Measurements from ENCODE around the gene RASL12.
"Not testable (repeated sequence)": the region's sequence is repeated elsewhere in the genome, so short reads cannot be mapped to it uniquely, and the experiment has no call there.

Gene RASL12

DNA sequence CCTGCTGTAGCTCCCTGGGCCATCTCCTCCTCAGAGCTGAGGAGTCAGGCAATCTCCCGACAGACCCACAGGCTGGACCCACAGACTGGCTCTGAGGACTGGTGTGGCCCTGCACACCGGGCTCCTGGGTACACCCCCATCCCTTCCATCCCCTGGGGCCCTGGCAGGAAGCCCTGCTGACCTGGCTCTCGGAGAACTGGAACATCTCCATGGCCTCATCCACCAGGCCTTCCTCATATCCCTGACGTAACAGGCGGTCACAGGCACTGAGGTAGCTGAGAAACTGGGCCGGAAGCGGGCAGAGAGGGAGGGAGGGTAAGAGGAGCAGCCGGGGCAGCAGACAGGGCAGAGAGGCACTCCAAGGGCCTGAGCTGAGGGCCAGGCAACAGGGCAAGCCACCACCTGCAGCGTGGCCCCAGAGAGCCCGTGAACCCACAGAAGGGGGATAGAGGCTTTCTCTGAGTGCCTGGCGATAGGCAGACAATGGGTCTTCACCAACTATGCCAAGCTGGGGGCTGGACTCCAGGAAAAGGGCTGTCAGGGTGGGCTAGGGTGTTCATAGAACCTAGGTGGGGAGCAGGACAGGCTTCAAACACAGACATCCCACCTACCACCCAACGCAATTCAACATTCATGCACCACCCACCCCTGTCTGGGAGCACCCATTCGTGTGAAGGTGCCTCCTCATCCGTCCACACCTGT lies 26.7 kb upstream of the RASL12 start:
- in situ Hi-C loops (cut with HindIII; ENCODE audit: low pct_ligation_motif_present, low pct_unique_long_range_greater_than_20kb, low sequenced_read_pairs): no loop called here
- DNase-seq: no peak

DNA sequence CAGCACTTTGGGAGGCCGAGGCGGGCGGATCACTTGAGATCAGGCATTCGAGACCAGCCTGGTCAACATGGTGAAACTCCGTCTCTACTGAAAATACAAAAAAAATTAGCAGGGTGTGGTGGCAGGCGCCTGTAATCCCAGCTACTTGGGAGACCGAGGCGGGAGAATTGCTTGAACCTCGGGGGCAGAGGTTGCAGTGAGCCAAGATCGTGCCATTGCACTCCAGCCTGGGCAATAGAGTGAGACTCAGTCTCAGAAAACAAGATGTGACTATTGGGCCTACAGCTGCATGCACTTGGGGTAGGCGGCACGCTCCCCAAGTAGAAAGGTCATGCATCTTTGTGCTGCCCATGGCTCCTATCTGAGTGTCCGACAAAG lies 26.0 kb upstream of the RASL12 start:
- in situ Hi-C loops (cut with HindIII; ENCODE audit: low pct_ligation_motif_present, low pct_unique_long_range_greater_than_20kb, low sequenced_read_pairs); DNase-seq: not testable (repeated sequence)

DNA sequence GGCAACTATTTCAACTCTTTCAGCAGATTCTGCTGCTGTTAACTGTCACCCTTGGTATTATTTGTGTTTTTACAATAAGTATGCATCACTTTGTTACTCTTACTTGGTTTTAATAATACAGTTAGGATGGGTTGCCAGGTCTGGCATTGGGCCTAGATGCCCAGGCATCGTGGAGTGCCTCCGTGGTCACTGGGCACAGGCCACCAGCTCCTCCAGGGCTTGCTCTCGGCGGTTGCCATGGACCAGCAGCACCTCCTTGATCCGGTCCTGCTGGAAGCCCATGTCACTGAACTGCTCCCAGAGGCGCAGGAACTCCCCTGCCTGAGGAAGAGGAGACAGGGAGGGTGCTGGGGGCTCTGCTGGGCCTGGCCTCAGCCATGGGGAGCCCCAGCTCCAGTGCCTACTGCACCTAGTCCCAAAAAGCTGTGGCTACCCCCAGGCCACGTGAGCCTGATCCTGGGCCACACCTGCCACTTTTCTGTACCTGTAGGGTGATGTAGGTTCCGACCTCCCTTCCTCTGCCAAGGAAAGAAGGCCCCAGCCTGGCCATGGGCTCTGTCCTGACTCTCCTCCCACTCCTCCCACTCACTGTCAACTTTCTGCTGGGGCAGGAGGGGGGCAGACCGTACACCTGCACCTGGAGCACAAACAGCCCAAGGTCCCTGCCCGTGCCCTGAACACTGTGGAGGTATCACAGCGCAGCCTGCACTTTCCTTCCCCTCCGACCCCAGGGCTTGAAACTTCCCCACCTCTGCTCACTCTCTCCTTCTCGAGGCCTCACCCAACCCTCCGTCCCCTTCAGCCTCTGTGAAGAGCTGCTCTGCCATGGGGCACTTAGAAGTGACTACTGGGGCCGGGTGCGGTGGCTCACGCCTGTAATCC lies 25.4 kb upstream of the RASL12 start:
- no peak for DNase-seq
- in situ Hi-C loops (cut with HindIII; ENCODE audit: low pct_ligation_motif_present, low pct_unique_long_range_greater_than_20kb, low sequenced_read_pairs): no loop called here

DNA sequence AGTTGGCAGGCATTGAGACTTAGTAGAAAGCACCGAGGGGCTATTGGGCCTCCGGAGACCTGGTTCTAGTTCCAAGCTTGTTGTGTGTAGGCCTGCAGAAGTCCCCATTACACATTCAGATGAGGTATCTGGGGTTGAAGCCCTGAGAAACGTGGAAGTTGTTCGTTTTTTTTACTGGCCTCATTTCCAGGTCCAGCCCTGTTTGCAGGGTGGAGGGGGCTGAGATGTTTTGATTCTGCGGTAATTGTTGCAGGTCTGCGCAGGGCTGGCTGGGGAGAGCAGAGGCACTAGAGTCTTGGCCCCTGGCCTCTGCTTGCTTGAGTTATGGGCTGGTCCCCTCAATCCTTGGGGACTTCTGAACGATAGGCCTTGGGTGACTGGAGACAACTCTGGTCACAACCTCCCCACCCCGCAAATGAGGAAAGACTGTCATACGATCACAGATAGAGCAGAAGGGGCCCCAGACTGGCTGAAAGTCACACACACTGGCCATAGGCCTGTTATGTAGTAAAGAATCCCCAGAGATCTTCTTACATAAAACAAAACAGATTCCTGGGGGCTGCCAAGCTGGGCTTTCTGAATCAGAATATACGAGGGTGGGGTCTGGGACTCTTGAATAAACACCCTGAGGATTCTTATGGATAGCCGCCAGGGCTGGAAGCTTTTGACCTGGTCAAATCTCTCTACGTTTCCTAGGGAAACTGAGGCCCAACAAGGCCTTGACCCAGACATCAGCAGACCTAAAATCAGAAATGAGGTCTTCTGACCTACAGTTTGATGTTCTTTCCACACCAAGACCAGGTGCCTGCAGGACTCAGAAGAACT lies 24.4 kb upstream of the RASL12 start:
- DNase-seq: no peak
- in situ Hi-C loops (cut with HindIII; ENCODE audit: low pct_ligation_motif_present, low pct_unique_long_range_greater_than_20kb, low sequenced_read_pairs): no loop called here

DNA sequence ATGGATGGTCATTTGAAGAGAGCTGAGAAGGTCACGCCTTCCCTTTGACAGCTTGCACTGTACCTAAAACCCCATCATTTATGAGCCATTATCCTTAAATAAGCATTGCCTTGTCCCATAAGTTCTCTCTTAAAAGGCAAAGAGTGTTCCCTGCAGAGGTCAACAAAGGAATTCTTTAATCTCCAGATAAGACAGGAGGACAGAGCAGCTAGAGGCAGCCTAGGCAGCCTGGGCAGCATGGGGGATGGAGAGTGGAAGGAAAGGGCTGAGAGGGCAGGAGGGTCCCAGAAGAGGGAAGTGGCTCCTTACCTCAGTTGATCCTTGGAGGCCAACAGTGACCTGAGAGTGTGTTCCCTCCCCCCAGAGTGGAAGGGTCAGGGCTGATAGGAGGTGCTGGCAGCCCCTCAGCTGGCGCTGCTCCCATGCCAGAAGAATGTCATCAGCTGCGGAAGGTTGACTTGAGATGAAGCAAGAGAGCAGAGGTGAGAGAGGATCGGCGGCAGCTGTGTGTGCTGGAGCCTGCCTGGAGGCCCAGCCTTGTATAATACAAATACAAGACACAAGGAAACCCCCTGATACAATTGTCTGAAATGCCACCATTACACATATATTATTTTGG lies 21.5 kb upstream of the RASL12 start:
- in situ Hi-C loops (cut with HindIII; ENCODE audit: low pct_ligation_motif_present, low pct_unique_long_range_greater_than_20kb, low sequenced_read_pairs): no loop called here
- no peak for DNase-seq

DNA sequence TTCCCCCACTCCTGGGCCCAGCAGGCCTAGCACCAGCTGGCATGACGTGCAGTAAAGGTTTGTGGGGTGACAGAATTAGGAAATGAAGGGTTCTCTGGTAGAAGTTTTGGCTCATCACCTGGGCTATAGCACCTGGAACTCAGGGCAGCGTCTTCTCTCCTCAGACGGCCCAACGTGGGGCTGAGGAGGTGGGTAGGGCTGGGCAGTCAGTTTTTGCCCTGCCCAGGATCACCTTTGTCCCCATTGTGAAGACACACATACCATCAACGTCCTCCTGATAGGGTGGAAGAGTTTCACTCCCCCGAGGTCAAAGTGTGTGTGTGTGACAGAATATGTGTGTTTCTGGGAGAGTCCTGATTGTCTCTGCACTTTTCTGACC lies 20.8 kb upstream of the RASL12 start:
- in situ Hi-C loops (cut with HindIII; ENCODE audit: low pct_ligation_motif_present, low pct_unique_long_range_greater_than_20kb, low sequenced_read_pairs): no loop called here

DNA sequence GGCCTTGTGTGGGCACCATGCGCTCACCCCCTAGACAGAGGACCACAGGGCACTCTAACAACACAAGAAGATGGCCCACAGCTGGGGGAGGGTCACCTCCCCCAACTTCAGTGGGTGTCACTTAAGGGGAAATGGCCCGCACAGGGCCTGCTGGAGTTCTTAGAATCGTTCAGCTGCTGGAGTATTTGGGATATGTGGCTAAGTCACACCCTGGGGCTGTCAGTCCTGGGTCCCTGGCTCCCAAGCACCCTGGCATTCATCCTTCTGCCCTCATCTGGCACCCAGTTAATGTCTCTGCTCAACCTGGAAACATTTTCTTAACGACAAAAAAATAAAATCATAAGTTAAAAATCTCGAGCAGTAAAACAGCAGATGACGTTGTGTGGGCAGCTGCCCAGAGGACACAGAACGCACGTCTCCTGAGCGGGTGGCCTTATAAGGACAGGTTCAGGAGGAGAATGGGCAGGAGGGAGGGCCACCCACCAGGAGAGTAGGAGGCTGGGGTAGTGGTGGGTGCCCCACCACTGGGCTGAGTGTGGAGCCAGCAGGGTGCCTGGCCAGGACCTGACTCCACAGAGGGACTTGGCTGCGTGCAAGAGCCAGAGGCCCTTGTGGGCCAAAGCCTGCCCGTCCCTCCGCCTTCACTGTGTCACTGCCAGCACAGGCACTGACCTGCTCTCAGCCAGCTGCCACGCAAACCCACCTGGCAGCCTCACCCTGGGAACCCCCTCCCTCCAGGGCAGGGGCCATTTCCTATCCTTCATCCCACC lies 20.3 kb upstream of the RASL12 start:
- in situ Hi-C loops (cut with HindIII; ENCODE audit: low pct_ligation_motif_present, low pct_unique_long_range_greater_than_20kb, low sequenced_read_pairs): no loop called here

More for the DNA sequence above, 20.8 kb upstream of the RASL12 start:
- no peak for DNase-seq

DNA sequence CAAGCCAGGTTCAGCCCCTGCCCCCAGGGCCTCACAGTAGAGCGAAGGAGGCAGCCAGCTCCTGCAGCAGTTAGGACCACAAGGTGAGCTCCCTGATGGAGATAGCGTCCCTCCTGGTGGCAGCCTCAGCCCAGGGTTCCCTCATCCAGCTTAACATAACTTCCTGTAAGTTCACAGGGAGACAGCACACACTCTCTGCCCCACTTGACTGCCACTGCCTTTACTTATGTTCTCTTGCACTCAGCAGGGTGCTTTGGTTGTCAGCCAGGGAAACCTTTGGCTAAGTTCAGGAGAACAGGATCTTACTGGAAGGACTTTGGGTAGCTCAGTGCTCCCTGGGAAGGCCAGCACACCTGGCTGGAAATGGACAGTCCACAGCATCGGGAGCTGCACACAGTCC lies 19.6 kb upstream of the RASL12 start:
- in situ Hi-C loops (cut with HindIII; ENCODE audit: low pct_ligation_motif_present, low pct_unique_long_range_greater_than_20kb, low sequenced_read_pairs): no loop called here
- DNase-seq: no peak

More for the DNA sequence above, 20.3 kb upstream of the RASL12 start:
- no peak for DNase-seq

DNA sequence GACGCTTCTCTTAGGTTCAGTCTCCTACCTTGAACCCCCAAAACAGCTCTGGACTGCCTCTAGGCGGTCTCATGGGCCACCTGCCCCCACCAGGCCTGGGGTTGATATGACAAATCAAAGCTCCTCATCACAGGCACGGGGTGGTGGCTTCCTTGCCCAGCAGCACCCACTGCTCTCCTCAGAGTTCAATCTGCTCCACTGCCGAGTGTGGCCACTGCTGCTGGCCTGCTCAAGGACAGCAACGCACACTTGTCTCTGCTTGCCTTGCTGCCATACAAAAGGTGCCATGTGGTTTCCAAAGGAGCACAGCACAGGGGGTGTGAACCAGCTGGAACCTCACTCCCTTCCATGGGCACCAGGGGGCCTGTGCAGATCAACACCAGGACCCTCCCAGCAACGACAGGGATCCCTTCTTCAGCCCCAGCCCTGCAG lies 18.9 kb upstream of the RASL12 start:
- DNase-seq: no peak
- in situ Hi-C loops (cut with HindIII; ENCODE audit: low pct_ligation_motif_present, low pct_unique_long_range_greater_than_20kb, low sequenced_read_pairs): no loop called here

DNA sequence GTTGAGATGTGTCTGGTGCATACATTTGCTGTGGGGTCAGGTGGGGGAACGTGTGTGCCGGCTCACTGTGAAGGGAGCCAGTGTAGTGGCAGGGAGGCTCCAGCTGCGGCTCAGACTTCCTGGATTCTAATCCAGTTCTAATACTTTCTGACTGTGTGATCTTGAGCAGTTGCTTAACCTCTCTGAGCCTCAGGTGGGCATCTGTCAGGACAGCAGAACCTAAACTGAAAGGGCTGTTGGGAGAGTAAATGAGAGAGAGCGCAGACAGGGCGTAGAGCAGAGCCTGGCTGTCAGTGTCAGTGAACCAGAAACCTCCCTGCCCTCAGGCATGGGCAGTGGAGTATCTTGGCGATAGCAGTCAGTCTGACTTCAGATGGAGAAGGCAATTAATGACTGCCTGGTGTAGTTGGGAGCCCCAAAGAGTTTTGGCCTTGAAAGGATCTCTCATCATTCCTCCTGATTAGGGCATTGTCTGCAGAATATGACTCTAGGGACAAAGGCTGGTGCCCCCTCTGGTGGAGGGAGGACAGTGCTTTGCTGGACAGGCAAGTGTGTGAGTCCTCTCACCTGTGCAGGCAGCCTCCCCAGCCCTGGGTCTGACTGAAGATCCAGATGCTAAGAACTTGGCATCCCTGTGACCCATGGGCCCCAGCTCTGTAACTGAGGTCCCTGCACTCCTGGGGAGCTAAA lies 18.3 kb upstream of the RASL12 start:
- in situ Hi-C loops (cut with HindIII; ENCODE audit: low pct_ligation_motif_present, low pct_unique_long_range_greater_than_20kb, low sequenced_read_pairs): no loop called here
- peak; percentile 40 for DNase-seq

DNA sequence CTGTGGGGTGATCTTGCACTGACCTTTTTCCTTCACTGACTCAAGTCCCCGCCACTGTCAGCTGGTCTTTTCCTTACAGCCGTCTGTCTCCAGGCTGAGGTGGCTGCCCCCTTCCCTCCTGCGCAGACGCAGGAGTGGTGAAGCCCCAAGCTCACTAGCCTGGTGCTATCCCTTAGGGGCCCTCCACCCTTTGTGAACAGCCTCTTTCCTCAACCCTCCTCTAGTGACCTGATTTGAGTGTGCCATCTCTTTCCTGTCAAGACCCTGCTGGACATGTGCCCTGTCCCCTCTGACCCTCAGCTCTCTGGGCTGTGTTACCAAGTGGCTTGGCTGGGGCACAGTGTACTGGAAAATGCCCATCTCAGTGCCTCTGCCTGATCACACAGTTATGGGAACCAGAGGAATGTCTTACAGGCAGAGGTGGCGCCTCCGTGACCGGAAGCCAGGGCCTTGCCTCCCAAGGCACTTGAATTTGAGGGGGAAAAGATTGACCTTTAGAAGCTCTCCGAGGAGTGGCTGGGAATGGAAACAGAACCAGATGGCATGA lies 17.5 kb upstream of the RASL12 start:
- in situ Hi-C loops (cut with HindIII; ENCODE audit: low pct_ligation_motif_present, low pct_unique_long_range_greater_than_20kb, low sequenced_read_pairs): no loop called here
- DNase-seq: no peak

DNA sequence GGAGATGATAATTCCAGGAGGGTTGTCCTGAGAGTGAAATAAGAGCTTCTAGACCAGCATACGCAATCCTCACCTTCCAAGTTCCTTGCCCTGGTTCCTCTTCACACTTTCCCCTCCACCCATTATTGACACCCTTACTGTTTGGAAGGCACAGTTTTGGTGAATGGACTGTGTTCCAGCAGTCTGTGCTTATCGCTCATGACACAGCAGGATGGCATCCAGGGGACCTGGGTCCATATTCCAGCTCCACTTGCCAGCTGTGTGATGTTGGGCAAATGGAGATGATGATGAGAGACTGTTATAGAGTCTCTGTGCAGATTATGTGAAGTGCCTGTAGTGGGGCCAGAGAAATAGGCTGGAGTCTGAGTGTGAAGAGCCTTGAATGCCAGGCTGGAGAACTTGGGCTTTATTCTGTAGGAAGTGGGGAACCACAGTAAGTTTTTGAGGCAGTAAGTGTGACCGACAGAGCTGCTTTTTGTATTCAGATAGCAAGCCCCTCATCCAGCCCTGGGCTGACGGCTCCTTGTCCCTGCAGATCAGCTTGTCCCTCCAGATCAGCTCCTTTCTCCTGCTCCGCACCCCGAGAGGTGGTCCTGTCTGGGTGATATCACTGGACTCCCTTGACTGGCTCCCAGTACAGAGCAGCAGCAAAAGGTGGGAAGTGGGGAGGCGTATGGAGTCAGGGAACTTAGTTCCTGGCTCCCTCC lies 16.9 kb upstream of the RASL12 start:
- in situ Hi-C loops (cut with HindIII; ENCODE audit: low pct_ligation_motif_present, low pct_unique_long_range_greater_than_20kb, low sequenced_read_pairs): no loop called here
- no peak for DNase-seq

DNA sequence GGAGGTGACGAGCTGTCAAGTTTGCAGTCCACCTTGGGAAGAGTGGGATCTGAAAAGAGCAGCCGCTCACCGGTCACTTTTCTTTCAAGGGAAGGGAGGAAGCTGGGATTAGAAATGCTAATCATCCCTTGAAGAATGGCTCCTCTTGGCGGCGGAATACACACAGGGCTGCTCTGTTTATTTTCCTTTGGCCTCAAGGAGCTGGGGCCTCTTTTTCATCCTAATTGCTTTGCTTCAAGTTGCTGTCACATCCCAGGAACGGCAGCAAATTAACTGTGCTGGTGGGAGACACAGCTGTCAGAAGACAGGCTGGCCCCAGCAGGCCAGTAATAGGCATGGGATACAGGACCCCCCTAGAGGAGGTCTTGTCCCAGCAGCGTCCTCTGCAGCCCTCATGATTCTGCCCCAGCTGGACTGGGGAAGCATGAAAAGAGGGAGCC lies 15.5 kb upstream of the RASL12 start:
- no peak for DNase-seq
- in situ Hi-C loops (cut with HindIII; ENCODE audit: low pct_ligation_motif_present, low pct_unique_long_range_greater_than_20kb, low sequenced_read_pairs): no loop called here

DNA sequence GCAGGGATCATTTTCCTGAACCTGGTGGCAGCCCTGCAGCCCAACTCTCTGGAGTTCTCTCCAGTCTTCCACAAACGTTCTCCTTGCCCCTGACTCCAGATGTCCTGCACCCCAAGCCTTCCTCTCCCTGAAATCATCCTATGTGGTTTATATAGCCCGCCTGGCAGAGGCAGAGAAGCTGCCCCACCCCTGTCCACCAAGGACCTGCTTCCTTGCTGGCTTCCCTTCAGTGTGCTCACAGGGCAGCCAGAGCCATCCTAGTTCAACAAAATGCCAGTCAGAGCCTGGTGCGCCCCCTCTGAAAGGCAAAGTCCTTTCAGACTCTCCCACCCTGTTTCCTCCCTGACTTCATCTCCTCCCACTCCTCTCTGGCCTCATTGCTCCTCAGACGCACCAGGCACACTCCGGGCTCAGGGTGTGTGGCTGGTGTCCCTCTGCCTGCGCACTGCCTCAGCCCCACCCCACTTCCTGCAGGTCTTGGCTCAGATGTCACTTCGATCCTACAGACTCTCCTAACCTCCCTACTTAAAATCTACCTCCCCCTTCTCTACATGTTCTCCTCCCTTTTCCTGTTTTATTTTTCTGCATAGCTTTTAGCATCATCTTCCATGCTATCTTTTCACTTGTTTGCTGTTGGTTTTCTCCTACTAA lies 14.6 kb upstream of the RASL12 start:
- in situ Hi-C loops (cut with HindIII; ENCODE audit: low pct_ligation_motif_present, low pct_unique_long_range_greater_than_20kb, low sequenced_read_pairs): no loop called here

DNA sequence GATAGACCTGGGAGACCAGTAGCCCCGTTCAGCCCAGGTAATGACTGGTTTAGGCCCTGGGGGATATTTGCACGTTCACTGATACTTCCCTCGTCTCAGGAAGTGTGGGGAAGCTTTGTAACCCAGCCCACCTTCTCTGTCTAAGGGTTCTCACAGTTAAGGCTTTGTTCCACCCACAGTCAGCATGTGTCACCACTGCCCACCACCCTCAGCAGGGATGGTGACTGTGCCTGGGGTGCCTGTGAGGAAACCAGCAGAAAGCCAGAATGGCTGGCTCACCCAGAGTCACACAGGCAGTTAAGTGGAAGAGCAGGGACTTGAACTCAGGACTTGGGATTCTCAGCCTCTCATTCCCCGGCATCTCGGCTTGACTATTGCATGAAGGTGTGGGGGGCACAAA lies 14.0 kb upstream of the RASL12 start:
- in situ Hi-C loops (cut with HindIII; ENCODE audit: low pct_ligation_motif_present, low pct_unique_long_range_greater_than_20kb, low sequenced_read_pairs): no loop called here
- no peak for DNase-seq

More for the DNA sequence above, 14.6 kb upstream of the RASL12 start:
- DNase-seq: no peak

DNA sequence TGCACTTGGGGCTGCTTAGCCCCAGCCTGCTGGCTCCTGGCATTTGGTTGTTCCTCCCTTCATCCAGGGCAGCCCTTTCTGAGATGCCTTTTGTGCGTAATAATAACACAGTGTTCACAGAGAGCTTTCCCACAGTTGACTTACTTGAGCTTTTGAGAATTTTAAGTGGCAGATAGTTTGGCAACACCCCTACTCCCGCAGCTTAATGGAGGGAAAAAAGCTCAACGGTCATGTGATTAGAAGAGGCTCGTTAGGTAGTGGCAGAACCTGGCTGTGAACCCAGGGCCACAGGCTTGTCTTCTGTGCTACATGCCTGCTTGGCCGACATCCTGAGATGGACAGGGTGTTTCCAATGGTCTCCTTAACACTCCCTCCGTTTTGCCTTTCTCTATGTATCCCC lies 13.5 kb upstream of the RASL12 start:
- in situ Hi-C loops (cut with HindIII; ENCODE audit: low pct_ligation_motif_present, low pct_unique_long_range_greater_than_20kb, low sequenced_read_pairs): no loop called here
- no peak for DNase-seq
